HG02870 (cell line): ENCODE results near the gene ZC3HAV1L.
"Not testable (repeated sequence)": the region's sequence is repeated elsewhere in the genome, so short reads cannot be mapped to it uniquely, and the experiment has no call there.

Source experiments
- ATAC-seq: cut with Tn5 transposase; IDR thresholded peaks from one replicate; pipeline ENCODE4 v1.9.1; 2021; ENCODE audit warnings: mild to moderate bottlenecking, moderate library complexity; ENCODE audit not compliant: unreplicated experiment

Gene ZC3HAV1L

DNA sequence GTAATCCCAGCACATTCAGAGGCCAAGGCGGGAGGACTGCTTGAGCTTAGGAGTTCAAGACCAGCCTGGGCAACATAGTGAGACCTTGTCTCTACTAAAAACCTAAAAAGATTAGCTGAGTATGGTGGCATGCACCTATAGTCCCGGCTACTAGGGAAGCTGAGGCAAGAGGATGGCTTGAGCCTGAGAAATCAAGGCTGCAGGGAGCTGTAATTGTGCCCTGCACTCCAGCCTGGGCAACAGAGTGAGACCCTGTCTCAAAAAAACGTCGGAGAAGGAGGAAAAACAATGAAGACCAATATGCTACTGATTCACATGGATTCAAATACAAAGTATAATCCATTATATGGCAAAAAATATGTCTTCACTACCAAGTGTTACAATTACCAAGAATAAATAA, 13.6 kb downstream of the ZC3HAV1L start:
- no peak for ATAC-seq

DNA sequence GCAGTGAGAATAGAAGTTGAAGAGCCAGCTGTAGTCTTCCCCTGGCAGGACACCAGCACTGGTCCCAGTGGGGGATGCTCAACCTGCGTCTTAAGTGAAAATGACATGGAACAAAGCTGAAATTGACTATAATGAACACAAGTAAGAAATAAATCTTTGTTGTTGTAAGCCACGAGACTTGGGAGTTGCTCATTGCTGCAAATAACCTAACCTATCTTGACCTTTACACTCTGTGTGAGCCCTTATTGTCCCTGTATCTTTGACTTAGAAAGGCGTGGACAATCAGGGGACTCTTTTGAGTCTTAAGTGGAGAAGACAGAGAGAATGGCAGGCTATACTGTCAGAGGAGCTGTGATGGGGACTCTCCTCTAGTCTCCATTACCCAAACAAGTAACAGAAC, 16.9 kb downstream of the ZC3HAV1L start:
- no peak for ATAC-seq

DNA sequence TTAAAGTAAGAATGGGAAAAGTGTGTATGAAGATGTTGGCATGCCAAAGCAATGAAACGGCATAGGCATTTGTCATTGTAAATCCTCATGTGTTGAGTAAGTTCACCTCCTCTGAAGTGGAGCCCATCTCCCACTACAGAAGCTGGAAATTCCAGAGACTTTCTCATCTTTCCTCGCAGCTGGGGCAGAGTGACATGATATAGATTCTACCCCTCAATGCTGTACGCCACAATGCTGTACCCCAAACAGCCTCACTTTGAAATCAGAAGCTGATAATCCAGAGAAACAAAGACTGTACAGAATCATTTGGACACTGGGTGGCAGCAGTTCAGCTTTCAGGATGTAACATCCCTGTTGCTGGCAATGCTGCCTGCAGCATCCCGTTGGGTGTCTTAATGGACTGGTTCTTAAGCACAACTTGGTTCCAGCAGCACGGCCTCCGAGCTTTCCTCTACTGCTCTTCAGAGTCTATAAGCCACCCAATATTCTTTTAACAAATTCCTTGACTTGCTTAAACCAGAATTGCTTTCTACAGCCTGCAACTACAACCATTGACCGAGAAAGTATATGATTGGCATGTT, 18.8 kb downstream of the ZC3HAV1L start:
- ATAC-seq, result peak; percentile 93

DNA sequence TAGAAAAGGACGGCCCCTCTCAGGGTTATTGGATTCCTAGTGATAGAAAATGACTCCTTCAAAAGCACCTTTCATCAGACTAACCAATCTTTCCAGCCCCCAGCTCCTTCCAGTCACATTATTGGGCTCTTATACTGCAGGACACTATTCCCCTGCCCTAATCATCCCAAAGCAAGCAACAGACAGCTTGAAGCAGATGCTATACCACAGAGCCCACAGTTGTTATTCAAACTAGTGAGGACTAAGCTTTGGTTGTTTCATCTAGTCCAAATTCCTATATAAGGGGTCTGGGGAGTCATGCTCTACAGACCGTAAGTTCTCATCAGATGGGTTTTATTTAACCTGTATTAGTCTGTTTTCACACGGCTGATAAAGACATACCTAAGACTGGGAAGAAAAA, 24.5 kb downstream of the ZC3HAV1L start:
- no peak for ATAC-seq

DNA sequence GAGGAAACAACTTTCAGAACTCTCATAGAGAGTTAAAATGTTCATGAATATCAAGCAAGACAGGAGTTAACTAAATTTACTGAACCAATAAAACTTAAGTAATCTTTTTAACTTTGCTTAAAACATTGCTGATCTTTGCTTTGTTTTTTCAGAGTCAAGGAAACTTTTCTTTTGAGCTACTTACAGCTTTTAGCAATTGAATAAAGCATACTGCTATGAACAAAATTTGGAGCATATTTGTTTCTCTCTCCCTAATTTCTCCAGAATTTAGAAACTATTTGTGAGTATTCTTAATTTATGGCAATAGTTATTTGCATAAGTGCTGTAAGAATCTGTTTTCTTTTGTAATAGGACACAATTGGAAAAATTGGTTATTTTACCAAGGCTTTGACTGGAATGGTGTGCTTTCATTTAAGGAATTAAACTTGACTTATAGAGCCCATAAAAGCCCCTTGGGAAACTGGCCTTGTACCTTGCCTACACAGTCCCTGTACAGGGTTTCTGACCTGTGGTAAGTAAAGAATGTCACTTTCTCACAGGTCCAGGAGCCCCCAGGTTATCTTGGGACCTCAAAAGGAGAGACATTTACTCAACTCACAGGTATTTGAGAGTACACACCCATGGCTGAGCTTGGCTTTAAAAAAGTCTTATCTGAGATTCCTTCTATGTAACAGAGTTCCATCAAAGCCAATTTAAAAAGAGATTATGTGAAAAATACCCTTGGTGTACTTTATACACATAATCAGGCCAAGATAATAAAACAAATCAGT, 31.3 kb downstream of the ZC3HAV1L start:
- no peak for ATAC-seq

DNA sequence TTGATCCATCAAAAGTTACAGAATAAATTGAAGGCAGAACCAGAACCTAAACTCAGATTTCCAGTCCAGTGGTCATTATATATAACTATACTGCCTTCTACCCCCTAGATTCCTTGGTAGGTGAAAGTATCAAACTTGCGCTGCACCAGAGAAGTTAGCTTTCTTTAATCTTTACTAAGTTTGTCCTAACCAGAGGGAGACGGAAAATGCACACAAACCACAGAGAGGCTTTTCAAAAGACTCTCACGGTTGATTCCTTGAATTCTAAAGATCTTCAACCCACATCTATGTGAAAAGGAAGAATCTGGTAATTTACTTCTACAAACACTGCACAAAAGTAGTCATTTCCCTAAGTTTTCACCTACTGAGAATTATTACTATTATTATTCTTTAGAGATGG, 36.4 kb downstream of the ZC3HAV1L start:
- no peak for ATAC-seq

DNA sequence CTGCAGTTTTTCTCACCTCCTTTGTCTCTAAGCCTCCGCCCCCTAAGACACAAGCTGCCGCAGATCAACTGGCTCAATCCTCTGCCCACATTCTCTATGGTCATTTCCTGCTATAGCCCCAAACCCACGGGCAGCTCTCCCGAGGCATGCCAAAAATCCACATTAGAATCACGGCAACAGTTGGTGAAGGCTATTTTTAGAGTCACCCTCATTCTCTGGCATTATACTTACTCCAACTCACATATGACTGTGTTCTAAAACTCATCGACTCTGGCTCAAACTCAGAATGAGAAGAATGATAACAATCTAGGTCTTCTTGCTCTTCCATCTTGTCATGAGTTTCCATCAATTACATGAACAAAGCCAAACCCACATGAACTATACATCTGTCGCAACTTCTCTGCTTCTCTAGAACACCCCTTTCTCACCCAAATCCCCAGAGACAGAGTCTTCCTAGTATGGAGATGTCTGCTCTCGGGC, 43.8 kb downstream of the ZC3HAV1L start:
- no peak for ATAC-seq

DNA sequence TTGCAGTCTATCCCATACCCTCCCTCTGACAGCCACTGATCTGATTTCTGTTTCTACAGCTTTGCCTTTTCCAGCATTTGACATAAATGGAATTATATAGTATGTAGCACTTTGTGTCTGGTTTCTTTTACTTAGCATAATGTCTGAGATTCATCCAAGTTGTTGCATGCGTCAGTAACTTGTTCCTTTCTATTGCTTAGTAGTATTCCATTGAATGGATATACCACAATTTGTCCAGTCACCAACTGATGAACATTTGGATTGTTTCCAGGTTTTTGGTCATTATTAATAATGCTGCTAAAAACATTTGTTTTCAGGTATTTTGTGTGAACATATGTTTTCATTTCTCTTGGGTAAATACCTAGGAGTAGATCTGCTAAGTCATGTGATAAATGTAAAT, 48.2 kb downstream of the ZC3HAV1L start:
- ATAC-seq, result no peak

DNA sequence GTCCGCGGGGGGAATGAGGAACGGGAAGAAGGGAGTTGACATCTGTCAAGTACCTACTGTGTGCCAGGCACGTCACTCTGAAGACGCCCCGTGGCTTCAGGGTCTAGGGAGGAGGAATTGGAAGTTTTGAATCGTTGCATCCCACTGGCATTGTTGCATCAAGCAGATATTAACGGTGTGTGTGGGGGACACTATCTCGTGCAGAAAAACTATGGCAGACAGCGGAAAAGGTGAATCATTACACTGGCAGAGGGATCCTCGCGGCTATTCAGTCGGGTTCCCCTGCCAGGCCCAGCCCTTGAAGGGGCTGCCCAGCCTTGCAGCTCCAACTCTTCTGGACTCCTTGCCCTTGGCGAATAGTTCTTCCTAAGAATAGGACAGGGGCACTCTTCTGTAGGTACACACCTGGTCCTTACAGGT, 53.6 kb downstream of the ZC3HAV1L start:
- no peak for ATAC-seq

DNA sequence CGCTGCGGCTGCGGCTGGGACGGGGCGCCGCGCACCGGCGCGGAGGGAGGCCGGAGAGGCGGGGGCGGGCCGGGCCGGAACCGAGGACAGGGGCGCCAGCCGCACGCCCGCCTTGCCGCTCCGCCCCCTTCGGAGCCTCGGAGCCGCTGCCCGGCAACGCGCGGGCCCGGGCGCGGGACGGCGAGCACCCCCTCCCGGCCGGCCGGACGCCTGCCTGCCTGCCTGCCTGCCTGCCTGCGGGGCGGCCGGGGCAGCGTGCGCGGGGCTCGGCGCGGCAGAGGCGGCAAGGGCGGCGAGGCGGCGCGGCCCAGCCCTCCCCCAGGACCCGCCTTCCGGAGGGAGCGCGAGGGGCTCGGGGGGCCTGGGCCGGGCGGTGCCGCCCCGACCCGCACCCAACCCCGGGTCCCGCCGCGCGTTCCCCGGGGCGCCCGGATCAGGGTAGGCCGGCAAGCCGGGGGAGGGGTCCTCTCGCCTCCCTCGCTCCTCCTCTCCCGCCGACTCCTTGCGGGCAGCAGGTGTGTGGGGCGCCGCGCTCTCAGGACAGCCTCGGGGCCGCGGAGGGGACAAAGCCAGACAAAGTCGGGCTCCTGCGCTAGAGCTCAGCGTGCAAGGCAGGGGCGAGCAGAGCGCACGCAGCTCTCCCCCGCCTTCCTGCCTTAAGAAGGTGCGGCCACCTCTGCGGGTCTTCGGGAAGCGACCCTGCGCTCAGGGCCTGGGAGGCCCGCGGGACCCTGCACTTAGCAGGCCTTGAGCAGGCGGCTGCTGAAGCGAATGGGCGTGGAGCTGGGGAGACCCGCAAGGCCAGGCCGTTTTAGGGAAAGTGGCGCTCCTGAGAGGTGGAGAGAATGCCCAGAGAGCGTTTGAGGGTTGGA, 54.3 kb downstream of the ZC3HAV1L start, which contains the start of gene KIAA1549:
TSS of gene KIAA1549 (minus strand) at position 58 of the 872 bp plus-strand sequence. CDS start 120 bp downstream, outside the sequence.
- peak; percentile 70 for ATAC-seq

DNA sequence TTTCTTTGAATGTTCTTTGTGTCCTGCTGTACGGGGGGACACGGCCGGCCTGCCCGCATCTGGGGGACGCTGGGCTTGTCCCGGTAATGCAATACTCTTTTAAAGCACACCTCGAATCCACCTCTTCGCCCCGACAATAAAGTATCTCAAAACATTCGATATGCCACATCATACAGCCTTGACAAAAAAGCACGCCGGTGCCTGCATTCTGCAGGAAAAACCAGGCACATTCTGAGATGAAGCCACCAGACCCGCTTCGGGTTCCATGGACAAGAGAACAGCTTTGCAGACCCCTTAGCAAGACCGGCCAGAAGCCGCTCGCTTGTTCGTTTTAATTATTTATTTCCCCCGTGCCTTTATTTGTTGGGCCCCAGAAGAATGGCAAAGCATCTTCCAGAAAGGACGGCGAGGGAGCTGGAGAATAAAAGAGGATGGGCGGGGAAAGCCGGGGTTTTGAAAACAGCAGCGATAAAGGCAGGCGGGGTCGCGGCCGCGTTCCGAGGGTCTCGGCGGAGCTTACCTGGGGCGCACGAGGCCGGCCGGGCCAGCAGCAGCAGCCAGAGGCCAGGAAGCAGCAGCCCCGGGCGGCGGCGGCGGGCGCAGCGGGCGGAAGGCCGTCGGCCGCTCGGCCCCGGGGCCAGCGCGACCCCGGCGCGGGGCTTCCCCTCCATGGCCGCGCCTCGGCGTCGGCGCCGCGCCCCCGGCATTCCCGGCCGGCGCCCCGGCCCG, 55.1 kb downstream of the ZC3HAV1L start:
- ATAC-seq, result peak; percentile 38

DNA sequence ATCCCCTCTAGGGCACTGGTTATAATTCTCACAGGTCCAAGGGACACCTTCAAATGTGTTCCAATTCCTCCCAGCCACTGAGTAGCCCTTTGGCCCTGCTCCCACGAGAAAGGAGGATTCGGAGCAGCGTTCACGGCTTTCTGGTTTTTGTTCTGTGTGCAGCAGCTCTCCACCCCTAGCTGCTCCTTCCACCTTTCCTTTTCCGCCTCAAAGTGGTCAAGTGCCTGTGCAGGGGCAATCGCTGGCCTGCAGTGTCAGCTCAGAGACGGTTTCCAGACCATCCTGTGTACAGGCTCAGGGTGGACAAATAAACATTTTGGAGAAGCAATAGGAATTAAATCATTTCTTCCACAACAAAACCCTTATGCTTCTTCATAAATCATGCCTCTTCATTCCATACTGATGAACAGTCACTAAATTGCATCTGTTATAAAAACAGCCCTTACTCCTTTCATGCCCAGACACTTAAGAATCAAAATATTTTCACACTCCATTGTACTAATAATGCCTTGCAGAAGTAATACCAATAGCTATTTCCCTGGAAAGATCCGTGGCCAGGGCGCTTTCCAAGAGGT, 55.8 kb downstream of the ZC3HAV1L start:
- ATAC-seq, result no peak

DNA sequence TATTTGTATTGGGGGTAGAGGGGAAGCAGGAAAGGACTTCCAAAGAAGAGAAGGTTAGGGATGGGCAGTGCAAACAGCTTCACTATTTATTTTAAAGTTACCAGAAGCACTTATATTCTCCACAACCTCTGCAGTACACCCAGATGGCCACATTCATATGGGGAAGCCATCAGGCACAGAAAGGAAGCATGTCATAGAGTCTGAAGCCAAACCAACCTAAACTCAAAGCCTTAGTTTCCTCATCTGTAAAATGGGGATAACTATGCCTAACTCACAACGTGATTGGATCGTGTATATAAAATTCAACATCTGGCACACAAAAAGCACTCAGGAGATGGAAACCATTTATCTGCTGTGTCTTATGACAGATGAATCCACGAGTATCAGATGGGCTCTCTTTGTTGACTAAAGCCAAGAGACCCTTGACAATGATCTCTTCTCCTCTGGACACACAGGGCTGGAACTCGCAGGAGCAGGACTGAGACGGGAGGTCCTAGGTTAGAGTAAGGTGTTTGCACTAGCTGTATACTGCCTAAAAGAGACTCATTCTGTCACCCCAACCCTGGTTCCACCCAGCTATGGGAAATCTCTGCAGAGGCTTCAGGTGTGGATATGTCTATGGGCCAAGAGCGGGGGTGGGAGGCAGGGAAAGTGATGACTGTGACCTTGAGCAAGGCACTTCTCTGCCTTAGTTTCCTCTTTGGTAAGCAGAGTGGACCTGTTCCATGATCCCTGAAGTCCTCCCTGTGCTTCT, 56.4 kb downstream of the ZC3HAV1L start:
- no peak for ATAC-seq

DNA sequence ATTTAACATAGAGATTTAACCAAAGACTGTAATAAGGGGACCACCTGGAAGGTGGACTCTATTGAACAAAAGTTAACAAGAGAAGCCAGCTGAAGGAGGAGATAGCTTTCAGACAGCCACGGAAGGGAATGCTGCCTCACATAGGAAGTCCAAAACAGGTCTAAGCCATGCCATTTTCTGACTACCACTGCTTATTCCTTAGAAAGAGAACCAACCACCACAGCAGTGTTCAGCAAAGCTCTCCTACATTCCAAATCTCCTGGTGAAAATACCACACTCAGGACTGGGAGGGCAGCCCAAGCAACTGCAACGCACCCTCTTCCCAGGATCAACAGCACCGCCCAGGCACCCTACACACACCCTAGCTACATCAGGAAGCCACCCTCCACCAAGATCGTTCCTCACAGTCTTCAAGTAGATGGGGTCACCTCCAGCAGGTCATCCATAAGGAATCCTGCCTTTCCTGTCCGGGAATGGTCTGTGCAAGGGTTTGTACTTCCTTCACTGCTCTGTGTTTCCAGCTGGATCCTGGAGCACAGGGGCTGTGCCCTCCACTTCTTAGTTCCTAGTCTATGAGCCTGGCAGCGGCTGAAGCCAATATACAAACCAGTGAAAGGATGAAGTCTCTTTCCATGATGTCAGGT, 57.2 kb downstream of the ZC3HAV1L start:
- no peak for ATAC-seq

DNA sequence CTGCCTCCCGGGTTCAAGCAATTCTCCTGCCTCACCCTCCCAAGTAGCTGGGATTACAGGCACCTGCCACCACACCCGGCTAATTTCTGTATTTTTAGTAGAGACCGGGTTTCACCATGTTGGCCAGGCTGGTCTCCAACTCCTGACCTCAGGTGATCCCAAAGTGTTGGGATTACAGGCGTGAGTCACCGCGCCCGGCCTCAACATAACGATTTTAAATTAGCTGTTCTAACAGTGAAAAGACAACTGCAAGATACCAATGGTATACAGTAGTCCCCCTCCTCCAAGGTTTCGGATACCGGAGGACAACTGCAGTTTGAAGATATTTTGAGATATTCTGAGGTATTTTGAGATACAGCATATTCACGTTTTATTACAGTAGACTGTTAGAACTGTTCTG, 59.7 kb downstream of the ZC3HAV1L start:
- not testable (repeated sequence) for ATAC-seq
